GM12878 (cell line): Measurements from ENCODE around the gene PPA1. TPM values are rescaled to one million over a fixed set of nuclear protein-coding genes. Genes with fewer than 3 reads are reported as not detected.

Experiments used
- ATAC-seq: fragments of 200-7000 bp; cut with Tn5 transposase; 3 replicates; pipeline ENCODE4 v1.9.1; 2020; ENCODE audit warnings: mild to moderate bottlenecking, moderate library complexity
- BruUV-seq: library from RNA; stranded (reverse); fragments of 400-500 nt; replicated peaks from 2 replicates; lab custom pipeline; 2021; lab: Mats Ljungman, UMichigan
- CTCF ChIA-PET: fragments of 300-600 bp; sonication (Branson Sonifier 250); formaldehyde crosslinking; extraction: SDS; loops from one replicate; lab custom pipeline; 2021; ENCODE audit warnings: inconsistent platforms; lab: Yijun Ruan, JAX
- POLR2A ChIA-PET: fragments of 350-600 bp; formaldehyde crosslinking; extraction: SDS; loops from one replicate; lab custom pipeline; 2021; ENCODE audit warnings: inconsistent platforms; lab: Charles Lee
- RAD21 ChIA-PET: fragments of 300-600 bp; sonication (Branson Sonifier 250); formaldehyde crosslinking; loops from one replicate; lab custom pipeline; 2023; ENCODE audit warnings: antibody characterized with exemption; ENCODE audit not compliant: unreplicated experiment; lab: Charles Lee
- SMC1A ChIA-PET: fragments of 300-600 bp; sonication (Branson Sonifier 250); formaldehyde crosslinking; loops from one replicate; lab custom pipeline; 2023; ENCODE audit not compliant: unreplicated experiment, uncharacterized antibody; lab: Charles Lee
- DNase-seq: peaks from one replicate; pipeline ENCODE4 v3.0.0-alpha.2; 2011; ENCODE audit warnings: low read depth, low spot score
- FAIRE-seq: peaks from 3 replicates; lab custom pipeline; 2011; peaks lifted over from hg19 to GRCh38; lab: Jason Lieb, UNC
- H2AFZ ChIP-seq: 2 replicates; pipeline ENCODE4 v1.6.0; 2011; ENCODE audit warnings: low read depth, low read length, control low read depth; ENCODE audit not compliant: control insufficient read depth
- H3K27ac ChIP-seq: 2 replicates; pipeline ENCODE4 v1.5.1; 2011; ENCODE audit warnings: control low read depth; ENCODE audit not compliant: control insufficient read depth, insufficient read depth
- H3K27me3 ChIP-seq, 2 experiments: replicated peaks in 1 of 2; 2 replicates each; pipeline versions ENCODE4 v1.6.0 to v1.6.1; 2011; ENCODE audit warnings: low read length in 1 of 2; ENCODE audit not compliant: control insufficient read depth in 2 of 2, insufficient read depth in 2 of 2
- H3K36me3 ChIP-seq, 2 experiments: 2 replicates each; pipeline ENCODE4 v1.5.1; 2011; ENCODE audit warnings: low read length in 1 of 2; ENCODE audit not compliant: control insufficient read depth in 2 of 2, insufficient read depth in 2 of 2
- H3K4me1 ChIP-seq: 2 replicates; pipeline ENCODE4 v1.6.1; 2011; ENCODE audit warnings: mild to moderate bottlenecking, low read length, moderate library complexity, mixed read lengths; ENCODE audit not compliant: control insufficient read depth, insufficient read depth
- H3K4me2 ChIP-seq: 2 replicates; pipeline ENCODE4 v1.6.0; 2011; ENCODE audit warnings: control low read depth; ENCODE audit not compliant: control insufficient read depth, insufficient read depth
- H3K4me3 ChIP-seq: fragments of 200-600 bp; sonication (generic); 2 replicates; pipeline ENCODE4 v1.5.1; 2016
- H3K79me2 ChIP-seq: 2 replicates; pipeline ENCODE4 v1.6.0; 2011; ENCODE audit warnings: low read length; ENCODE audit not compliant: control insufficient read depth, insufficient read depth
- H3K9ac ChIP-seq: 2 replicates; pipeline ENCODE4 v1.8.0; 2011; ENCODE audit warnings: low read length, control low read depth, mixed read lengths; ENCODE audit not compliant: control insufficient read depth, insufficient read depth
- H3K9me3 ChIP-seq: replicated peaks from 3 replicates; pipeline ENCODE4 v1.5.1; 2011; ENCODE audit warnings: mild to moderate bottlenecking, low read length; ENCODE audit not compliant: control insufficient read depth, insufficient read depth
- H4K20me1 ChIP-seq: 2 replicates; pipeline ENCODE4 v1.6.0; 2011; ENCODE audit not compliant: control insufficient read depth, insufficient read depth
- BHLHE40 ChIP-seq, 2 experiments: fragments of 450-650 bp in 1 of 2; IDR thresholded peaks; 2 replicates each; pipeline ENCODE4 v1.6.1; 2011 to 2017; ENCODE audit warnings: low read depth in 2 of 2, borderline replicate concordance in 1 of 2, improper control_type of control experiment in 1 of 2, low read length in 1 of 2, mild to moderate bottlenecking in 1 of 2
- MYC ChIP-seq: IDR thresholded peaks from 2 replicates; pipeline ENCODE4 v1.6.1; 2011; ENCODE audit warnings: mild to moderate bottlenecking, low read length, moderate library complexity, inconsistent platforms; ENCODE audit not compliant: insufficient read depth, insufficient replicate concordance, insufficient read length, severe bottlenecking
- NR2C1 ChIP-seq: fragments of 450-650 bp; IDR thresholded peaks from 2 replicates; pipeline ENCODE4 v1.6.1; 2017; ENCODE audit warnings: antibody characterized with exemption, mild to moderate bottlenecking, moderate library complexity
- NR2F1 ChIP-seq: fragments of 450-650 bp; conservative IDR thresholded peaks from 2 replicates; pipeline ENCODE4 v1.6.1; 2017; ENCODE audit warnings: mild to moderate bottlenecking
- SIN3A ChIP-seq: IDR thresholded peaks from 2 replicates; pipeline ENCODE4 v1.6.1; 2012; ENCODE audit warnings: low read depth, low read length, improper control_type of control experiment
- SMC3 ChIP-seq: IDR thresholded peaks from 2 replicates; pipeline ENCODE4 v1.6.1; 2011; ENCODE audit warnings: low read length, improper control_type of control experiment, borderline replicate concordance
- WGBS: methylation state at CpG from one replicate; pipeline ENCODE4 v1.1.6; 2016; ENCODE audit warnings: low lambda C conversion rate; ENCODE audit not compliant: insufficient replicate concordance, insufficient coverage; ENCODE audit errors: missing lambda C conversion rate; 5-methylcytosine and 5-hydroxymethylcytosine counted together
- in situ Hi-C: fragments of 300-500 bp; cut with MboI; formaldehyde crosslinking; loops from 9 replicates; pipeline ENCODE4 v1.14.3; 2018; ENCODE audit warnings: mixed read lengths
- intact Hi-C: fragments of 100-400 bp; cut with micrococcal nuclease; formaldehyde crosslinking; loops from one replicate; pipeline ENCODE4 v1.14.2; 2022; ENCODE audit not compliant: unreplicated experiment
- polyA plus RNA-seq, 11 experiments: library from polyadenylated mRNA; depleted of rRNA in 4 of 11; unstranded in 6 of 11; stranded (reverse) in 5 of 11; fragments of >200 nt; fragmentation: Nextera tagmentation in 4 of 11; fragmentation: Illumina TruSeq in 1 of 11; extraction: Ambion mirVana in 4 of 11; extraction: Trizol in 1 of 11; gene quantifications; 1 replicate in 1 of 11; 2 replicates in 10 of 11; pipeline versions ENCODE4 v1.2.1 to v1.2.3, GENCODE V29; 2011 to 2016; ENCODE audit warnings: inconsistent platforms in 2 of 11, missing spikeins in 2 of 11, low read depth in 1 of 11
- total RNA-seq, 4 experiments: library from RNA; depleted of rRNA in 3 of 4; stranded (reverse); fragments of >200 nt in 3 of 4; fragmentation: Illumina TruSeq in 1 of 4; extraction: Trizol in 1 of 4; gene quantifications; 2 replicates each; pipeline versions ENCODE4 v1.2.1 to v1.2.3, GENCODE V29; 2013 to 2021

Gene PPA1
- total and polyA plus RNA-seq, 10 of the 15 experiments (the other 5 are each of a cell fraction or from before 2014, with no cell fraction given): 224 to 452 (median 346) TPM

DNA sequence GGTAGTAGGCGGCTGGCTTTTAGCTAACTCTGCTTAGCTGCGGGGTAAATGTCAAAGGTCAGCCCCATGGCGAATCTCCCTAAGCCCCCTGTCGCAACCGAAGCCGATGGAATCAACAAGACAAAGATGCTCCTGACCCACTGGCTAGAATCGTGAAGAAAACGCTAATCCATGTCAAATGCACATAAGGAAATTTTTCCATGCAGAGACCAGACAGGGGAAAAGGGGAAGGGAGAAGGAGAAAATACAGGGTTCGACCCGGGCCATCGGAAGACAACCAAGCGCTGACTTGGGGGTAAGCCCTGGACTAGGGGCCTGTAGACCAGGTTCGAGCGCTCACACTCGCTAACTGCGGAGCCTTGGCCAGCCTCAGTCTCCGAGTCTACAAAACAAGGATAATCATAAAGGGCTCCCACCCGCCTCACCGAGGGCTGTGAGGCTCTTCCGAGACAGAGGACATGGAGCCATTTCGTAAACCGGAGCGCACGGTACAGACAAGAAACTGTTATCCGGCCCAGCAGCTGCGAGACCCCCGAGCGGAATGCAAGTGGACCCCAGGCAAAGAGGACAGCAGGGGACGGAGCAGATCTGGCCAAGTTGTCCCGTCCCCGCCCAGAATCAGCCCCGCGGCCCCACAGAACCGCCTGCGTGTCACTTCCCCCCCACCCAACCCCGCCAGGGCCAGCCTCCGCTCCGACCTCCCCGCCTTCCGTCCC is 63.4 kb downstream of the PPA1 start:
- Histone ChIP-seq H3K4me2 (peak overlapping the region; percentile 95), H3K27ac (peak overlapping the region; percentile 56), H3K4me3 (peak overlapping the region; percentile 91), H3K9ac (peak overlapping the region; percentile 93), H2AFZ (peak overlapping the region; percentile 24; the same call in 1 of the 2 replicates), H4K20me1 (0 out of 2 replicates have a peak, but pooled peaks cover 3% of the 10 kb centered on the region), H3K79me2 (peaks cover 55% of the 10 kb centered on the region), H3K4me1 (peaks cover 11% of the 10 kb centered on the region), H3K9me3 (no peaks in the 10 kb centered on the region), H3K27me3 (no peaks in the 10 kb centered on the region), H3K36me3 (peaks cover 0 to 6% of the 10 kb centered on the region in 2 experiments; a peak in 1 of 4 replicates)
- in situ Hi-C loops (no loop called here), intact Hi-C loops (loop anchor here (5.0 kb wide), 1 partner anchor 187 kb away; no protein-coding TSS in a partner anchor)
- ChIA-PET POLR2A (interaction anchor here (0.8 to 3.4 kb wide), 12 partner anchors 11 to 235 kb away, joined by 3 to 45 read pairs (median 5); partner anchors contain the start of genes EIF4EBP2 and TYSND1), RAD21 (interaction anchor here (1.0 to 3.1 kb wide), 7 partner anchors 9 to 194 kb away, joined by 3 to 28 read pairs (median 6); partner anchors contain the start of gene TYSND1), SMC1A (interaction anchor here (0.8 to 4.8 kb wide), 10 partner anchors 9 to 186 kb away, joined by 3 to 23 read pairs (median 5); partner anchors contain the start of gene TYSND1), CTCF (interaction anchor here (0.6 to 5.8 kb wide), 9 partner anchors 24 to 233 kb away, joined by 3 to 56 read pairs (median 3); partner anchors contain the start of gene TYSND1)
- FAIRE-seq (no peak), ATAC-seq (peak; percentile 35), DNase-seq (no peak)
- no TSS peak for BruUV-seq
- 2% methylated on average over 32 of the region's 40 CpGs for WGBS
- TF ChIP-seq BHLHE40 (IDR thresholded peaks at IDR 0.05; ENCODE audit: borderline replicate concordance in 1 of 2, low read depth in 2 of 2, low read length in 1 of 2) (no peak), MYC (no peak), SIN3A (0 out of 2 replicates have a peak, but pooled peaks have one; percentile 15), NR2C1 (peak; percentile 58), SMC3 (no peak), NR2F1 (peak; percentile 66)
